ENCODE data around the gene ELOVL1.

DNA sequence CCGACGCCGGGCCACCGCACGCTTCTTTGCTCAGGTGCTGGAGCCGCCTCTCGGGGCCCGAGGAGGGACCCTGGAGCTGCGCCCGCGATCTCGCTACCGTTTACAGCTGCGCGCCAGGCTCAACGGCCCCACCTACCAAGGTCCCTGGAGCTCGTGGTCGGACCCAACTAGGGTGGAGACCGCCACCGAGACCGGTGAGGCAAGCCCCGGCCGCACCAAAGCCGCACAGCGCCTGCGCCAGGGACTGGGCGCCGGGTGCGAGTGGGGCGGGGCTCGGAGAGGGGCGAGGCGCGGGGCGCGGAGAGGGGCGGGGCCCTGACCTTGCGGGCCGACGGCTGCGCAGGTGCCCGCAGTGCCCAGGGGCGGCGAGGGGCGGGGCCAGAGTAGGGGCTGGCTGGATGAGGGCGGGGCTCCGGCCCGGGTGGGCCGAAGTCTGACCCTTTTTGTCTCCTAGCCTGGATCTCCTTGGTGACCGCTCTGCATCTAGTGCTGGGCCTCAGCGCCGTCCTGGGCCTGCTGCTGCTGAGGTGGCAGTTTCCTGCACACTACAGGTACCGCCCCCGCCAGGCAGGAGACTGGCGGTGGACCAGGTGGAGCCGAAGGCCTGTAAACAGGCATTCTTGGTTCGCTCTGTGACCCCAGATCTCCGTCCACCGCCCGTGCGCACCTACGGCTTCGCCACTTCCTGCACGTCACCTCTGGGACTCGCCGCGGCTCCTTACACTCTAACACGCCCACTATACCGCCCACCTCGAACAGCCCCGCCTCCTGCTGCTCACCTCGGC, 18.8 kb downstream of the ELOVL1 start:
- peak; percentile 81 for TF ChIP-seq KAT8 (CRISPR knock-in tag; IDR thresholded peaks at IDR 0.05)
- TF ChIP-seq, protein P1, sequence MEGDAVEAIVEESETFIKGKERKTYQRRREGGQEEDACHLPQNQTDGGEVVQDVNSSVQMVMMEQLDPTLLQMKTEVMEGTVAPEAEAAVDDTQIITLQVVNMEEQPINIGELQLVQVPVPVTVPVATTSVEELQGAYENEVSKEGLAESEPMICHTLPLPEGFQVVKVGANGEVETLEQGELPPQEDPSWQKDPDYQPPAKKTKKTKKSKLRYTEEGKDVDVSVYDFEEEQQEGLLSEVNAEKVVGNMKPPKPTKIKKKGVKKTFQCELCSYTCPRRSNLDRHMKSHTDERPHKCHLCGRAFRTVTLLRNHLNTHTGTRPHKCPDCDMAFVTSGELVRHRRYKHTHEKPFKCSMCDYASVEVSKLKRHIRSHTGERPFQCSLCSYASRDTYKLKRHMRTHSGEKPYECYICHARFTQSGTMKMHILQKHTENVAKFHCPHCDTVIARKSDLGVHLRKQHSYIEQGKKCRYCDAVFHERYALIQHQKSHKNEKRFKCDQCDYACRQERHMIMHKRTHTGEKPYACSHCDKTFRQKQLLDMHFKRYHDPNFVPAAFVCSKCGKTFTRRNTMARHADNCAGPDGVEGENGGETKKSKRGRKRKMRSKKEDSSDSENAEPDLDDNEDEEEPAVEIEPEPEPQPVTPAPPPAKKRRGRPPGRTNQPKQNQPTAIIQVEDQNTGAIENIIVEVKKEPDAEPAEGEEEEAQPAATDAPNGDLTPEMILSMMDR (CRISPR knock-in tag; IDR thresholded peaks at IDR 0.05): peak; percentile 28; the same call in 1 of the 2 replicates
- TF ChIP-seq, protein P2, sequence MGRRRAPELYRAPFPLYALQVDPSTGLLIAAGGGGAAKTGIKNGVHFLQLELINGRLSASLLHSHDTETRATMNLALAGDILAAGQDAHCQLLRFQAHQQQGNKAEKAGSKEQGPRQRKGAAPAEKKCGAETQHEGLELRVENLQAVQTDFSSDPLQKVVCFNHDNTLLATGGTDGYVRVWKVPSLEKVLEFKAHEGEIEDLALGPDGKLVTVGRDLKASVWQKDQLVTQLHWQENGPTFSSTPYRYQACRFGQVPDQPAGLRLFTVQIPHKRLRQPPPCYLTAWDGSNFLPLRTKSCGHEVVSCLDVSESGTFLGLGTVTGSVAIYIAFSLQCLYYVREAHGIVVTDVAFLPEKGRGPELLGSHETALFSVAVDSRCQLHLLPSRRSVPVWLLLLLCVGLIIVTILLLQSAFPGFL (CRISPR knock-in tag; IDR thresholded peaks at IDR 0.05): no peak
- TF ChIP-seq SIN3A (IDR thresholded peaks at IDR 0.05; ENCODE audit: borderline replicate concordance, low read depth, low read length): no peak
- TF ChIP-seq, protein P3, sequence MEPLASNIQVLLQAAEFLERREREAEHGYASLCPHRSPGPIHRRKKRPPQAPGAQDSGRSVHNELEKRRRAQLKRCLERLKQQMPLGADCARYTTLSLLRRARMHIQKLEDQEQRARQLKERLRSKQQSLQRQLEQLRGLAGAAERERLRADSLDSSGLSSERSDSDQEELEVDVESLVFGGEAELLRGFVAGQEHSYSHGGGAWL (CRISPR knock-in tag; IDR thresholded peaks at IDR 0.05): no peak; the same call in 1 of the 2 replicates
- no peak for TF ChIP-seq MLLT10 (CRISPR knock-in tag; IDR thresholded peaks at IDR 0.05)
- TF ChIP-seq ZKSCAN1 (IDR thresholded peaks at IDR 0.05; ENCODE audit: low read length): no peak
- TF ChIP-seq CBX1 (IDR thresholded peaks at IDR 0.05; ENCODE audit: low read depth): peak; percentile 44
- TF ChIP-seq ELF4 (CRISPR knock-in tag; IDR thresholded peaks at IDR 0.05; ENCODE audit: borderline replicate concordance): no peak
- TF ChIP-seq EZH2 (conservative IDR thresholded peaks at IDR 0.05; ENCODE audit: low read depth, low read length): no peak
